ENCODE measurements around the gene SCUBE3. TPM values are rescaled to one million over a fixed set of nuclear protein-coding genes. Genes with fewer than 3 reads are reported as not detected.

Gene SCUBE3
- total RNA-seq, 2 experiments from 2014 or later = not detected

DNA sequence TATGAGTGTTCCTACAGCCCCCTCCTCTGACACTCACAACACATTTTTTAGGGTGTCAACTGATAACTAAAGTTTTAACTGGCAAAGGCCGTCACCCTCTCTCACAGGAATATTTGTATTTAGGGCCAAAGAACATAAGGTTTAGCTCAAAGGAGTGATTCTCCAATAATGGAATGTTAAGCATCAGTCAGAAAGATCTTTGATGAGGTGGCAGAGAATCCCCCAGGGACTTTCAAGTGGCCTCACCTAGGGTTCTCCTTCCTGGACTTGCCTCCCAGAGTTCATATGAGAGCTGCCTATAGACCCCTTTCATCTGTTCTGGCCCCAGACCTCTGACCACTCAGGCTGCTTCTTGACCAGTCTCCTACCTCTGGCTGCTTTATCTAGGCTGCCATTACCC lies 7.4 kb upstream of the SCUBE3 start:
- Mint-ChIP-seq H3K36me3 (ENCODE audit: low read depth) (no peaks in the 10 kb centered on the region), H3K27me3 (peaks cover 83% of the 10 kb centered on the region), H3K9me3 (no peaks in the 10 kb centered on the region), H3K4me1 (ENCODE audit: low read depth) (no peaks in the 10 kb centered on the region), H3K4me3 (no peak overlapping the region), H3K27ac (no peak overlapping the region)
- no peaks in the 10 kb centered on the region for H3K9me3 ChIP-seq (ENCODE audit: control insufficient read depth in 1 of 2, insufficient read depth in 1 of 2, low read length in 2 of 2)
- ATAC-seq (ENCODE audit: poor library complexity) = no peak
- no peaks in the 10 kb centered on the region for H3K4me1 ChIP-seq (ENCODE audit: insufficient read depth, low read length)
- CTCF ChIA-PET = no interaction called here
- TF ChIP-seq CTCF (IDR thresholded peaks at IDR 0.05) = no peak
- H3K27ac ChIP-seq (ENCODE audit: low read depth in 1 of 2, low read length in 2 of 2) = no peak overlapping the region
- POLR2A ChIA-PET = no interaction called here
- peaks cover 34 to 37% of the 10 kb centered on the region in 2 experiments for H3K27me3 ChIP-seq (ENCODE audit: control insufficient read depth in 1 of 2, insufficient read depth in 2 of 2, low read length in 2 of 2)
- H3K36me3 ChIP-seq (ENCODE audit: insufficient read depth, low read length) = no peaks in the 10 kb centered on the region
- intact Hi-C loops (cut with DNase I, micrococcal nuclease) = loop anchor here in 1 of 2 experiments (10.0 kb wide), 2 partner anchors 222 to 742 kb away; partner anchors contain the start of gene PACSIN1
- no peak overlapping the region for H3K4me3 ChIP-seq (ENCODE audit: low read length)
- DNase-seq = no peak

DNA sequence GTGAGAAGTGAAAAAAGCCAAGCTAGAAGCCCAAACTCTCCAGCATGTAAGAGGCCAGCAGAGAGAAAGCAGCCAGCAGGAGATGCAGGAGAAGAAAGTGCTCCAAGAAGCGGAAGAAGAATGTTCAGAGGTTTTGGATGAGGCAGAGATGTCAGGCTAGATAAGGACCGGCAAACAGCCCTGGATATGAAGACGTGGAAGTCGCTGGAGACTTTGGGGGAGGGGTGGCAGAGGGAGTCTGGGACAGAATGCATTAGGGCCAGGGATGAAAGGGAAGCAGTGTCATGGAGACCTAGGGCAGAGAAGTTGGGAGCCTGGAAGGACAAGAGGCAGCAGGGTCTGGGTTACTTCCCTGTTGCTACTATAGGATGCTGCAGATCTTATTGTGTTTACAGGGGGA lies 5.3 kb upstream of the SCUBE3 start:
- TF ChIP-seq CTCF (IDR thresholded peaks at IDR 0.05) = no peak
- Histone ChIP-seq H3K4me3 (ENCODE audit: low read length) (no peak overlapping the region), H3K27ac (ENCODE audit: low read depth in 1 of 2, low read length in 2 of 2) (no peak overlapping the region), H3K4me1 (ENCODE audit: insufficient read depth, low read length) (peaks cover 4% of the 10 kb centered on the region), H3K27me3 (ENCODE audit: control insufficient read depth in 1 of 2, insufficient read depth in 2 of 2, low read length in 2 of 2) (peaks cover 47 to 57% of the 10 kb centered on the region in 2 experiments), H3K9me3 (ENCODE audit: control insufficient read depth in 1 of 2, insufficient read depth in 1 of 2, low read length in 2 of 2) (no peaks in the 10 kb centered on the region), H3K36me3 (ENCODE audit: insufficient read depth, low read length) (no peaks in the 10 kb centered on the region)
- ChIA-PET CTCF (no interaction called here), POLR2A (no interaction called here)
- Mint-ChIP-seq H3K36me3 (ENCODE audit: low read depth) (no peaks in the 10 kb centered on the region), H3K27me3 (peaks cover 90% of the 10 kb centered on the region), H3K4me3 (no peak overlapping the region), H3K9me3 (no peaks in the 10 kb centered on the region), H3K4me1 (ENCODE audit: low read depth) (peaks cover 5% of the 10 kb centered on the region), H3K27ac (no peak overlapping the region)
- intact Hi-C loops (cut with DNase I, micrococcal nuclease) = loop anchor here in 1 of 2 experiments (10.0 kb wide), 2 partner anchors 224 to 744 kb away; partner anchors contain the start of gene PACSIN1
- ATAC-seq (ENCODE audit: poor library complexity) (no peak), DNase-seq (no peak)

GRCh38 chr6:35209081-35209480 lies 4.7 kb upstream of the SCUBE3 start:
- intact Hi-C loops (cut with DNase I, micrococcal nuclease) = loop anchor here in 1 of 2 experiments (10.0 kb wide), 2 partner anchors 224 to 744 kb away; partner anchors contain the start of gene PACSIN1
- H3K36me3 Mint-ChIP-seq (ENCODE audit: low read depth) = no peaks in the 10 kb centered on the region
- H3K4me3 Mint-ChIP-seq = no peak overlapping the region

More at GRCh38 chr6:35209081-35209480, 4.7 kb upstream of the SCUBE3 start:
- H3K27ac Mint-ChIP-seq = no peak overlapping the region
- no peak for DNase-seq
- H3K27me3 Mint-ChIP-seq = peaks cover 85% of the 10 kb centered on the region
- POLR2A ChIA-PET = no interaction called here
- CTCF ChIA-PET = no interaction called here
- peaks cover 5% of the 10 kb centered on the region for H3K4me1 Mint-ChIP-seq (ENCODE audit: low read depth)
- peaks cover 52 to 60% of the 10 kb centered on the region in 2 experiments for H3K27me3 ChIP-seq (ENCODE audit: control insufficient read depth in 1 of 2, insufficient read depth in 2 of 2, low read length in 2 of 2)
- no peaks in the 10 kb centered on the region for H3K36me3 ChIP-seq (ENCODE audit: insufficient read depth, low read length)
- H3K27ac ChIP-seq (ENCODE audit: low read depth in 1 of 2, low read length in 2 of 2) = no peak overlapping the region
- no peaks in the 10 kb centered on the region for H3K9me3 ChIP-seq (ENCODE audit: control insufficient read depth in 1 of 2, insufficient read depth in 1 of 2, low read length in 2 of 2)
- H3K9me3 Mint-ChIP-seq = no peaks in the 10 kb centered on the region
- H3K4me1 ChIP-seq (ENCODE audit: insufficient read depth, low read length) = peaks cover 10% of the 10 kb centered on the region
- no peak overlapping the region for H3K4me3 ChIP-seq (ENCODE audit: low read length)
- no peak for ATAC-seq (ENCODE audit: poor library complexity)
- no peak for TF ChIP-seq CTCF (IDR thresholded peaks at IDR 0.05)

All from CD4-positive, alpha-beta T cell (primary cell).